Parathyroid adenoma (tissue), 2 donors: ENCODE measurements around the gene ADPRHL1.

ENCODE experiments used
- H2AFZ ChIP-seq: fragments of 300-600 bp; sonication (generic); one replicate; pipeline ENCODE4 v1.7.0; 2017; ENCODE audit warnings: antibody characterized with exemption, mild to moderate bottlenecking
- H3K27ac ChIP-seq: fragments of 300-600 bp; sonication (generic); one replicate; pipeline ENCODE4 v1.7.0; 2017
- H3K27me3 ChIP-seq: fragments of 300-600 bp; sonication (generic); one replicate; pipeline ENCODE4 v1.7.0; 2017; ENCODE audit warnings: low read length; ENCODE audit not compliant: control insufficient read depth, insufficient read depth
- H3K36me3 ChIP-seq: fragments of 300-600 bp; sonication (generic); one replicate; pipeline ENCODE4 v1.7.0; 2017; ENCODE audit warnings: low read length; ENCODE audit not compliant: control insufficient read depth, insufficient read depth
- H3K4me1 ChIP-seq: fragments of 300-600 bp; sonication (generic); one replicate; pipeline ENCODE4 v1.7.0; 2017; ENCODE audit warnings: control low read depth
- H3K4me2 ChIP-seq: fragments of 300-600 bp; sonication (generic); one replicate; pipeline ENCODE4 v1.7.0; 2017; ENCODE audit warnings: low read length
- H3K4me3 ChIP-seq: fragments of 300-600 bp; sonication (generic); one replicate; pipeline ENCODE4 v1.7.0; 2017; ENCODE audit warnings: low read depth, low read length
- H3K79me2 ChIP-seq: fragments of 300-600 bp; sonication (generic); one replicate; pipeline ENCODE4 v1.7.0; 2017; ENCODE audit warnings: control low read depth
- H3K9ac ChIP-seq: fragments of 300-600 bp; sonication (generic); one replicate; pipeline ENCODE4 v1.7.0; 2017; ENCODE audit warnings: mild to moderate bottlenecking
- H3K9me3 ChIP-seq: fragments of 300-600 bp; sonication (generic); one replicate; pipeline ENCODE4 v1.7.0; 2017; ENCODE audit warnings: low read length; ENCODE audit not compliant: control insufficient read depth
- CTCF ChIP-seq: fragments of 300-600 bp; sonication (generic); IDR thresholded peaks from one replicate; pipeline ENCODE4 v1.7.0; 2017; ENCODE audit warnings: antibody characterized with exemption, mild to moderate bottlenecking
- donor health status: primary hyperparathyroidism.

ADPRHL1 gene

GRCh38 chr13:113397608-113398425 lies 55.5 kb downstream of the ADPRHL1 start:
- TF ChIP-seq CTCF, result no peak
- no peak overlapping the region for H3K27ac ChIP-seq

GRCh38 chr13:113394339-113394640 lies 59.0 kb downstream of the ADPRHL1 start:
- H3K4me2 ChIP-seq, result peak overlapping the region; percentile 51
- no peaks in the 10 kb centered on the region for H3K9me3 ChIP-seq
- H3K4me1 ChIP-seq, result no peaks in the 10 kb centered on the region
- no peak overlapping the region for H3K9ac ChIP-seq
- no peak overlapping the region for H3K27ac ChIP-seq
- no peak overlapping the region for H3K4me3 ChIP-seq
- H3K36me3 ChIP-seq, result no peaks in the 10 kb centered on the region
- H3K27me3 ChIP-seq, result no peaks in the 10 kb centered on the region
- TF ChIP-seq CTCF, result no peak
- H2AFZ ChIP-seq, result peak overlapping the region; percentile 90
- H3K79me2 ChIP-seq, result no peaks in the 10 kb centered on the region

More at GRCh38 chr13:113397608-113398425, 55.5 kb downstream of the ADPRHL1 start:
- Histone ChIP-seq H3K4me2 (no peak overlapping the region), H3K79me2 (no peaks in the 10 kb centered on the region), H3K4me1 (no peaks in the 10 kb centered on the region), H3K4me3 (no peak overlapping the region), H2AFZ (no peak overlapping the region), H3K9ac (no peak overlapping the region), H3K27me3 (no peaks in the 10 kb centered on the region), H3K36me3 (no peaks in the 10 kb centered on the region), H3K9me3 (no peaks in the 10 kb centered on the region)

GRCh38 chr13:113393563-113394338 lies 59.5 kb downstream of the ADPRHL1 start:
- Histone ChIP-seq H3K9me3 (no peaks in the 10 kb centered on the region), H2AFZ (peak overlapping the region; percentile 90), H3K4me3 (peak overlapping the region; percentile 42), H3K79me2 (no peaks in the 10 kb centered on the region), H3K4me2 (peak overlapping the region; percentile 51), H3K4me1 (no peaks in the 10 kb centered on the region), H3K9ac (no peak overlapping the region), H3K27me3 (no peaks in the 10 kb centered on the region), H3K36me3 (no peaks in the 10 kb centered on the region), H3K27ac (no peak overlapping the region)
- peak; percentile 58 for TF ChIP-seq CTCF

GRCh38 chr13:113393226-113393562 lies 60.1 kb downstream of the ADPRHL1 start:
- H2AFZ ChIP-seq, result no peak overlapping the region
- H3K79me2 ChIP-seq, result no peaks in the 10 kb centered on the region
- no peak overlapping the region for H3K9ac ChIP-seq
- H3K36me3 ChIP-seq, result no peaks in the 10 kb centered on the region
- no peaks in the 10 kb centered on the region for H3K9me3 ChIP-seq
- no peak overlapping the region for H3K27ac ChIP-seq
- no peak overlapping the region for H3K4me3 ChIP-seq
- H3K4me1 ChIP-seq, result no peaks in the 10 kb centered on the region
- TF ChIP-seq CTCF, result no peak
- H3K4me2 ChIP-seq, result no peak overlapping the region
- H3K27me3 ChIP-seq, result no peaks in the 10 kb centered on the region
